GM12864 (cell line): ENCODE data around the gene PLCB4.

Experiments
- DNase-seq: peaks from one replicate; pipeline ENCODE4 v3.0.0-alpha.2; 2011; ENCODE audit warnings: low read depth
- H3K4me3 ChIP-seq: 2 replicates; pipeline ENCODE4 v1.5.1; 2011; ENCODE audit warnings: mild to moderate bottlenecking, low read depth, low read length, control low read depth
- TF ChIP-seq, protein P1 (sequence below): IDR thresholded peaks from 2 replicates; pipeline ENCODE4 v1.5.1; 2011; ENCODE audit warnings: low read depth, mild to moderate bottlenecking, moderate library complexity, low read length, control low read depth, inconsistent platforms; ENCODE audit errors: missing control alignments

PLCB4 gene

DNA sequence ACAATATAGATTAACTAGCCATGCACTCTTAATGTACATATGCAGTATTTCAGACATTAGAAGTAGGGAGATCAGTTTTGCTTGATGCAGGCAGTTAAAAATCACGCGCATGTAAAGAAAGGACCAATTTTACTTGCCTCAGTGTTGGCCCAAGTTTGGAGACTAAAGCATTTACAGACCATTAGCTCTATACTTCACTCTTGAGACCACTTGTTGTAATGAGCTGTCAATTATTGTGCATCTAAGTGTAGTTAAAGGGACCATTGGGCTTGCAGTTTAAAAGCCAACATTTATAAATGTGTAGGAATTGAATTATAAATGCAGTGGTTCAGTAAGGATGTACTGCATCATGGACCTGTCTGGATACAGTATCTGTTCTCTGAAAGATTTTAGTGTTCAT, 53.7 kb downstream of the PLCB4 start:
- DNase-seq = no peak

DNA sequence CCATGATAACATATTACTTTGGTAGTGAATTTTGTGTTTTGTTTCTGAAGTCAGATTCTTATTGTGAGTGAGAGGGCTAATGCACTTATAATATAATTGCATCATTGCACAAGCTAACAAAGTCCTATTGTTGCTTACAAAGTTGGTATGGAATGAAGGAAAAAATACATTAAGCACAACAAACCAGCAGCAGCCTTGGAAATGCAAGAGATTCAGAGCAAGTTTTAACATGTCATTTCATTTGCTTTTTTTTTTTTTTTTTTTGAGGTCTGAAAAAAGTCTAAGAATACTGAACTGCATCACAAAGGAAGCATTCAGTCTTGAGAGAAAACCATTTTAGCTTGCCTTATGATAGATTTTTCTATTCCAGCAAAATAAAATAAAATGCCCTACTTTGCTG, 57.6 kb downstream of the PLCB4 start:
- DNase-seq = no peak
- TF ChIP-seq, protein P1, sequence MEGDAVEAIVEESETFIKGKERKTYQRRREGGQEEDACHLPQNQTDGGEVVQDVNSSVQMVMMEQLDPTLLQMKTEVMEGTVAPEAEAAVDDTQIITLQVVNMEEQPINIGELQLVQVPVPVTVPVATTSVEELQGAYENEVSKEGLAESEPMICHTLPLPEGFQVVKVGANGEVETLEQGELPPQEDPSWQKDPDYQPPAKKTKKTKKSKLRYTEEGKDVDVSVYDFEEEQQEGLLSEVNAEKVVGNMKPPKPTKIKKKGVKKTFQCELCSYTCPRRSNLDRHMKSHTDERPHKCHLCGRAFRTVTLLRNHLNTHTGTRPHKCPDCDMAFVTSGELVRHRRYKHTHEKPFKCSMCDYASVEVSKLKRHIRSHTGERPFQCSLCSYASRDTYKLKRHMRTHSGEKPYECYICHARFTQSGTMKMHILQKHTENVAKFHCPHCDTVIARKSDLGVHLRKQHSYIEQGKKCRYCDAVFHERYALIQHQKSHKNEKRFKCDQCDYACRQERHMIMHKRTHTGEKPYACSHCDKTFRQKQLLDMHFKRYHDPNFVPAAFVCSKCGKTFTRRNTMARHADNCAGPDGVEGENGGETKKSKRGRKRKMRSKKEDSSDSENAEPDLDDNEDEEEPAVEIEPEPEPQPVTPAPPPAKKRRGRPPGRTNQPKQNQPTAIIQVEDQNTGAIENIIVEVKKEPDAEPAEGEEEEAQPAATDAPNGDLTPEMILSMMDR = no peak
- no peak overlapping the region for H3K4me3 ChIP-seq

More for the DNA sequence above, 53.7 kb downstream of the PLCB4 start:
- H3K4me3 ChIP-seq = no peak overlapping the region
- TF ChIP-seq, protein P1 = no peak

DNA sequence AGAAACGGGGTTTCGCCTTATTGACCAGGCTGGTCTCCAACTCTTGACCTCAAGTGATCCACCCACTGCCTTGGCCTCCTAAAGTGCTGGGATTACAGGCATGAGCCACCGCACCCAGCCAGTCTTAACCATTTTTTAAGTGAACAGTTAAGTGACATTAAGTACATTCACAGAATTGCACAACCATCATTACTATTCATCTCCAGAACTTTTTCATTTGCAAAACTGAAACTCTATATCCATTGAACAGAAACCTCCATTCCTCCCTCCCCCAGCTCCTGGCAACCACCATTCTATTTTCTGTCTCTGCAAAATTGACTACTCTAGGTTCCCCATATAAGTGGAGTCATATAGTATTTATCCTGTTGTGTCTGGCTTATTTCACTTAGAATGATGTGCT, 59.7 kb downstream of the PLCB4 start:
- TF ChIP-seq, protein P1 = no peak
- DNase-seq = no peak
- no peak overlapping the region for H3K4me3 ChIP-seq

DNA sequence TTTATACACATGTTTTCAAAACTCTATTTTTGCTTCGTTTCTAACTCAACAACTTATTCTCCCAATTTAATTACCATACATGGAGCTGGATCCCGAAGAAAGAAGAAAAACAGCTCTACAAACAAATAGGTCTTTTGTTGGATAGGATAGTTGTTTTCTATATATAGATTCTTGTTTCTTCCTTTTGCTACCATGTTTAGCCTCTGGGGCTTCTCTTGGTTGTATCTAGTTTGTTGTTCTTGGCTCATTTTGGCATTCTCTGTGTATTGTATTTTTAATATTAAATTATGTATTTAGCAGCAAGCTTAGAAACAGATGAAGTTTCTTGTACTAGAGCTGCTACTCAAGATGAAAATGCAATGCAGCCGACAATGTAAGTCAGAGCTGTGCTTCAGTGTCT, 60.9 kb downstream of the PLCB4 start:
- no peak for DNase-seq

DNA sequence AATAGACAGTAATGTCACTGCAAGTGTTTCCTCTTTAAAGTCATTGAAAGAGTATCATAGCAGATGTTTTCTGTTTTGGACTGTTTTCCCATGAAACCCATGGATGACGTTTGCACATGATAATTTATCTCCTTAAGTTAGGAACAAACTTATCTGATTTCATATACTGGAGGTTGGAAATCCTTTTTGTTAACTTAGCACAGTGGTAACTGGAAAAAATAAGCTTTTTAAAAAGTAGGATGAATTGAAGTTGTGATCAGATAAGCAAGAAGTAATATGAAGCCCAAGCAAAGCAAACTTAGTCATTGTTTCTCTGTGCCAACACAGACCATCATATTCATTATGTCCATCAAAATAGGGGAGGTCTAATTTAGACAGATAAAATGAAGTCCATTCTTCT, 61.6 kb downstream of the PLCB4 start:
- TF ChIP-seq, protein P1 = no peak
- no peak for DNase-seq
- no peak overlapping the region for H3K4me3 ChIP-seq

More for the DNA sequence above, 60.9 kb downstream of the PLCB4 start:
- no peak overlapping the region for H3K4me3 ChIP-seq
- TF ChIP-seq, protein P1 = no peak

DNA sequence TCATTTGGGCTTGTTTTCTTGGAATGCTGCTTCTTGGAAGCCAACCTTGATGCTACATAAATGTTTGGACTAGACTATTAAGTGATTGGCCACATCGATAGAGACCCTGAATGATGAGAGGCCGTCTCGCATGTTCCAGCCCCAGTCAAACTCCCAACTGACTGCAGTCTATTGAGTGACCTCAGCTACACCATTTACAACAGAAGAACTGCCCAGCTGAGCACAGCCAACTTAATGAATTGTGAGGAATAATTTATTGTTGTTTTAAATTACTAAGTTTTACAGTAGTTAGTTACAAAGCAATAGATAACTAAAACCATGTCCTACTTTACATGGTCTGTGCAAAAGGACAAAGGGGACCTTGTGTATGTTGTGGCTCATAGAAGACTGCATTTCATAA, 63.0 kb downstream of the PLCB4 start:
- TF ChIP-seq, protein P1 = no peak
- H3K4me3 ChIP-seq = no peak overlapping the region
- no peak for DNase-seq

DNA sequence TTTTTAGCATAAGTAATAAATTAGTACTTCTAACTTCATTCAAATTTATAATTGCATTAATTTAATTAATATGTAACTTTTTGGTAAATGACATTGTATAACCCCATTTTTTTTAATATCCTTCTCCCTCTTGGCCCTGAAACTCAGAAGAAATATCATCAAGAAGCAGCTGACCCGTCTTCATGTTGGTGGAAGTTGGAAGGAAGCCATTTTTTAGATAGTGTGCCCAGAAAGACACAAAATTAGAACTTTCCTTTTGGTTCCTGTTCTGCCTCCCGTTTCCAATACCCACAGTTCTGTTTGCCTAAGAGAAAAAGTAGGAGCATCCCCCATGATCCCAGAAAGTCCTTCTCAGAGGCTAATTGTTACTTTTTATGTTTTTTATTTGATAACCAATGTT, 65.5 kb downstream of the PLCB4 start:
- TF ChIP-seq, protein P1 = no peak
- no peak overlapping the region for H3K4me3 ChIP-seq
- DNase-seq = no peak
